HG02678 (cell line): ENCODE measurements around the gene NMS.

Experiments
- ATAC-seq: cut with Tn5 transposase; IDR thresholded peaks from one replicate; pipeline ENCODE4 v1.9.1; 2021; ENCODE audit warnings: mild to moderate bottlenecking, moderate library complexity; ENCODE audit not compliant: unreplicated experiment

The NMS gene

DNA sequence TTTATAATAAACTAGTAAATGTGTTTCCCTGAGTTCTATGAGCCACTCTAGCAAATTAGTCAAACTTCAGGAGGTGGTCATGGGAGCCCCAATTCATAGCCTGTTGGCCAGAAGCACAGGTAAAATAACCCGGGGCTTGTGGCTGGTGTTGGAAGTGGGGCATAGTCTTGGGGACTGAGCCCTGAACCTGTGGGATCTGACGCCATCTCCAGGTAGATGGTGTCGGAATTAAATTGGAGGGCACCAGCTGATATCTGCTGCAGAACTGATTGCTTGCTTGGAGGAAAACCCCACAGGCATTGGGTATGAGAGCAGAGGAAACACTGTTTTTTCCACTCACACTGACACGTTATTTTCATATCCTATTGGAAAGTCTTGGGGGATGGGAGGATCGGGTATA lies 14.1 kb downstream of the NMS start:
- no peak for ATAC-seq

GRCh38 chr2:100485396-100485795 lies 15.1 kb downstream of the NMS start:
- ATAC-seq = no peak

DNA sequence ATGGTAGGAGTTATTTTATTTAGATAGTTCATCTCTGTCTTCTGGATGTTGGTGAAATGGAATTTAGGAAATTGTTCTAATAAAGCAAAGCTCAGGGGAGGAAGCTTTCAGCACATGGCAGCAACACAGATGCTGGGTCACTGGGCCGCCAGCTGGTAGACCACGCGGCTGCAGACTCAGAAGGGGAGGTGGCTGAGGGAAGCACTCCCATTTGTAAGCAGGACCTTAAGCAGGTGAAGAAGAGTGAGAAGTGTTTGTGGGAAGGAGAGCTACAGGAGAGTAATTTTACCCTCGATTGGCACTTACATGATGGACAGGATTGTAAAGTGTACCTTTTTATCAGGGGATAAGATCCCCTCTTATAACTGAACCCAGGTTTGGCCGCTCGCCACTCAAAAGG lies 24.4 kb downstream of the NMS start:
- ATAC-seq = no peak

DNA sequence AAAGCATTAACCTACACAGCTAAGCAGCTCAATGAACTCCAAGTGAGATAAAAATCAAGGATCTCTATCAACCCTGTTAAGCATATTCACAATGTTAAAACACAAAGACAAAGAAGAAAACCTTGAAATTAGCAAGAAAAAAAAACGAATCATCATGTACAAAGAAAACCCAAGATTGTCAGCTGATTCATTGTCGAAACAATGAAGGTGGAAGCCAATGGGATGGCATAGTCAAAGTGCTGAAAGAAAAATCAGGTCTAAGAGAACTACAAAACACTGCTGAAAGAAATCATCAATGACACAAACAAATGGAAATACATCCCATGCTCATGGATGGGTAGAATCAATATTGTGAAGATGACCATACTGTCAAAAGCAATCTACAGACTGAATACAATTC lies 32.5 kb downstream of the NMS start:
- no peak for ATAC-seq

DNA sequence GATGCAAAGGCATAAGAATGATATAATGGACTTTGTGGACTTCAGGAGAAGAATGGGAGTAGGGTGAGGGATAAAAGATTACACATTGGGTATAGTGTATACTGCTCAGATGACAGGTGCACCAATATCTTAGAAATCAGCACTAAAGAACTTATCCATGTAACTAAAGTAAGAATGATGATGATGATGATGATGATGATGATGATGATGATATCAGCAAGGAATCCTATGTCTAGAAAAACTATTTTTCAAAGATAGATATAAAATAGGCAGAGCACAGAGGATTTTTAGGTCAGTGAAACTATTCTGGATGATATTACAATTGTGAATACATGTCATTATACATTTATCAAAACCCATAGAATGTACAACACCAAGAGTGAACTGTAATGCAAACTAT lies 34.3 kb downstream of the NMS start:
- ATAC-seq = no peak

DNA sequence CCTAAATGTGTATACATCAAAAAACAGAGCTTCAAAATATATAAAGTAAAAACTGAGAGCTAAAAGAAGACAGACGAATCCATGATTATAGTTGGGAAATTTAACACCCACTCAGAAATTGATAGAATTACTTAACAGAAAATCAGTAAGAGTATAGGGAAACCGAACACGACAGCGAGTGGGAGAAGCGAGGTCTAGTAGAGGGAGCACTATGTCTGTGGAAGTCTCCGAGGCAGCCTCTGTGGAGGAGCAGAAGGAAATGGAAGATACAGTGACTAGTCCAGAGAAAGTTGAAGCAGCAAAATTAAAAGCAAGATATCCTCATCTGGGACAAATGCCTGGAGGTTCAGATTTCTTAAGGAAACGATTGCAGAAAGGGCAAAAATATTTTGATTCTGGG lies 38.8 kb downstream of the NMS start:
- ATAC-seq = no peak

- no peak for ATAC-seq
These were observed 43.4 kb downstream of the NMS start for GRCh38 chr2:100513650-100514049.

DNA sequence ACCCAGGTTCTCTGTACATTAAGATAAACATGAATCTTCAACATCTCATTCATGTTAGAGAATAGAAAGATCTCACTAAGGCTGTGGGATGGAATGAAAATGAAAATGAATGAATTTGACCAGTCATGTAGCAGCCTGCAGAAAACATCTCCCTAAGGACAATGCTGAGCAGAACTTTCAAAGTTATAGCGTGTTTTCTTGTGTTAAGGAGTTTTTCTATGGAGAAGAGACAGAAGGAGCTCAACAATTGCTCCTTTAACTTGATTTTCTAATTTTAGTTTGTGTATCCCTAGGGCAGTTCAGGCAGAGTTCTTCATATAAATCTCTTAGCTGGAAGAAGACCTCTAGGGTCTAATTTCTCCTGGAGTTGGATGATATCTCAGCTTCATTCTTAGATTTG lies 47.3 kb downstream of the NMS start:
- no peak for ATAC-seq

- no peak for ATAC-seq
These were observed 48.5 kb downstream of the NMS start for GRCh38 chr2:100518801-100519200.

DNA sequence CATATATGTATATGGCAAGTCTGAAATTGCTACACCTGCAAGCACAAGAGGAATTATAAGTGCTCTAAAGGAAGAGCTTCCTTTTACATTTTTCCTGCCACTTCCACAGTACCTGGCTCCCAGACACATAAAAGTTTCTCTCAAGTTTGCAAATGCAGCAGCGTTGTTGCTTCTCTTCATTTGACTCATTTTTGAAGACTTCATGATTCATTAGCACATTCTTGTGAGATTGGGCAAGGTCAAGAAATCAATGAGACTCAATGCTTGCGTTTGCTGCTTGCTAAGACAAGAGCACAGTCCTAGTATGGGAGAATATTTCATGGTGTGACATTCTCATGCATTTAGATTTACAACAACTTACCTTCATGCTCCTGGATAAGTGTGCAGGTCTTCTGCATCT lies 49.9 kb downstream of the NMS start:
- no peak for ATAC-seq

GRCh38 chr2:100522430-100522829 lies 52.1 kb downstream of the NMS start:
- ATAC-seq = no peak

- ATAC-seq = no peak
These were observed 54.0 kb downstream of the NMS start for GRCh38 chr2:100524331-100524730.

DNA sequence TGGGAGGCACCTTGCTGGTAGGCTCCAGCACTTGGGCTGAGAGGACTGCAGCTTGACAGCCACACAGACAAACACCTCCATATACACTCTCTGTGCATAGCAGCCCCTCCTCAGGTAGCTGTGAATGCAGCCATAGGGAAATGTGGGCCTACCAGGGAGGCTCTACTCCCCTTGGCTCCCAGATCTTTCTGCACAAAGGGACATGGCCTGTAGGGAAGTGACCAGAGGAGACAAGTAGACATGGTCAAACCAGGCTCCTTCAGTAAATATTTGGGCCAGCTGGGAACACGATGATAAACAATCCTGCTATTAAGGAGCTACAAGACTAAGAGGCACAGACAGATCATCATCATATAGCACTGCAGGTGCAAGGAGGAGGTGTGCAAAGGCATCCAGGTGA lies 56.6 kb downstream of the NMS start:
- ATAC-seq = no peak

- ATAC-seq = no peak
These were observed 57.2 kb downstream of the NMS start for GRCh38 chr2:100527440-100528015.

- no peak for ATAC-seq
These were observed 58.9 kb downstream of the NMS start for GRCh38 chr2:100529176-100529575.

GRCh38 chr2:100529900-100530299 lies 59.6 kb downstream of the NMS start:
- ATAC-seq = no peak
